ENCODE results near the gene KLHL42. TPM values are rescaled to one million over a fixed set of nuclear protein-coding genes. Genes with fewer than 3 reads are reported as not detected.

The KLHL42 gene
- total RNA-seq, 2 donors from 2014 or later: 16.5 to 20.1 TPM

DNA sequence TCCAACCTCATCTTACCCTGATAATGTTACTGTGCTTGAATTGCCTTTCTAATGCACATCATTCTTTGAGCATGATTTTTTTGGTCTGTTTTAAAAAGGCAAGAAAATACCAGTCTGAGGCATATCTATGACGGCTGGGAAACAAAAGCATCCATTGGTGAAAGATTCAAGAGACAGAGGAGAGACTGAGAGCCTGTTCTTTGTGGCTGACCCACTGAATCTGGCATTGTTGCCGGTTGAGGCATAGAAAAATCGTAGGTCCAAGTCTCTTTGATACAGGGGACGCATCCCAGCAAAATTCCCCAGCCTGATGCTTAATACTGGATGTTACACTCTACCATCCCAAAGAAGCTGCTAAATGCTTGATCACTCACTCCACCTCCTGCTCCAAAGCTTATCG, 2.9 kb upstream of the KLHL42 start:
- H3K27me3 ChIP-seq: no peaks in the 10 kb centered on the region
- no peaks in the 10 kb centered on the region for H3K36me3 ChIP-seq
- H3K4me3 ChIP-seq: no peak overlapping the region
- peaks cover 3% of the 10 kb centered on the region for H3K4me1 ChIP-seq
- TF ChIP-seq, protein P1, sequence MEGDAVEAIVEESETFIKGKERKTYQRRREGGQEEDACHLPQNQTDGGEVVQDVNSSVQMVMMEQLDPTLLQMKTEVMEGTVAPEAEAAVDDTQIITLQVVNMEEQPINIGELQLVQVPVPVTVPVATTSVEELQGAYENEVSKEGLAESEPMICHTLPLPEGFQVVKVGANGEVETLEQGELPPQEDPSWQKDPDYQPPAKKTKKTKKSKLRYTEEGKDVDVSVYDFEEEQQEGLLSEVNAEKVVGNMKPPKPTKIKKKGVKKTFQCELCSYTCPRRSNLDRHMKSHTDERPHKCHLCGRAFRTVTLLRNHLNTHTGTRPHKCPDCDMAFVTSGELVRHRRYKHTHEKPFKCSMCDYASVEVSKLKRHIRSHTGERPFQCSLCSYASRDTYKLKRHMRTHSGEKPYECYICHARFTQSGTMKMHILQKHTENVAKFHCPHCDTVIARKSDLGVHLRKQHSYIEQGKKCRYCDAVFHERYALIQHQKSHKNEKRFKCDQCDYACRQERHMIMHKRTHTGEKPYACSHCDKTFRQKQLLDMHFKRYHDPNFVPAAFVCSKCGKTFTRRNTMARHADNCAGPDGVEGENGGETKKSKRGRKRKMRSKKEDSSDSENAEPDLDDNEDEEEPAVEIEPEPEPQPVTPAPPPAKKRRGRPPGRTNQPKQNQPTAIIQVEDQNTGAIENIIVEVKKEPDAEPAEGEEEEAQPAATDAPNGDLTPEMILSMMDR (IDR thresholded peaks at IDR 0.05): no peak
- no peak for DNase-seq
- no peak overlapping the region for H3K9ac ChIP-seq (ENCODE audit: low read depth in 2 of 2, low read length in 2 of 2)
- no peaks in the 10 kb centered on the region for H3K9me3 ChIP-seq
- intact Hi-C loops (cut with DNase I): no loop called here
- H3K27ac ChIP-seq: no peak overlapping the region

DNA sequence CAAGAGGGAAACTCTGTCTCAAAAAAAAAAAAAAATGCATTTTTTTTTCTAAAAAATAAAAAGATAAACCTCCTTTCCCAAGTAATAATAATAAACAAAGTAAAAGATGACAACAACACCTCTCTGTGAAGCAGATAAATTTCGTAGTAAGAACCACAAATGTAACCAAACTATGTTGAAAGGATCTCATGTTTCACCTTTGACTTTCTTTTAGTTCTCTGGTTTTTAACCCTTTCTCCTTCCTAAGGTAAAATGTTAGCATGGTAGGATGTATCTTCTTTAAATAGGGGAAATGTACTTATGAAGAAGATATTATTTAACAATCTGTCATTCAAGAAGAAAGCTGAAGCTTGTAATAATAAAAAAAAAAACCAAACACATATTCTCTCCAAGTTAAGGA, 1.8 kb upstream of the KLHL42 start:
- Histone ChIP-seq H3K27ac (no peak overlapping the region), H3K36me3 (no peaks in the 10 kb centered on the region), H3K4me3 (no peak overlapping the region), H3K27me3 (no peaks in the 10 kb centered on the region), H3K9ac (ENCODE audit: low read depth in 2 of 2, low read length in 2 of 2) (no peak overlapping the region), H3K4me1 (peaks cover 4% of the 10 kb centered on the region), H3K9me3 (no peaks in the 10 kb centered on the region)
- TF ChIP-seq, protein P1 (IDR thresholded peaks at IDR 0.05): no peak
- DNase-seq: no peak
- intact Hi-C loops (cut with DNase I): no loop called here

DNA sequence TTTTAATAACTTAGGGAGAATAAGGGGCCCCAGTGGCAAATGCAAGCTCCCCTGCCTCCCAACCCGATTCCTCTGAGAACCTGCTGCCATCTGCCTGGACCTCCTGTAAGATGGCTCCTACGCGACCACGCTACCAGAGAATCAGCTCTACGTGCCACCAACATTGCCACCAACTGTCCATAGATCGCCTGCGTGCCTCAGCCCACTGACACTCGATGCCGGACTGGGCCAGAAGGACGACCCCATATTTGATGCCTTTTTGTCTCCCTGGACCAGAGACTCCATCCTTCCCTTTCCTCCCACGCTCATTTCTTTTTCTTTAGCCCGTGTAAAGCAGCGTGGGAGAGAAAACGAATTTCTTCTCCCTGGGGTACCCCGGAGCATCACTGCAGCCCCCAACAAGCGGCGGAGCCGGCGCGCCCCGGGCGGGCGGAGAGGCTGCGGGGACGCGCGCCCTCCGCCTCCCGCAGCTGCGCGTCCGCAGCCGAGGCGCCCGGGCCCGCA, 565 bp upstream of the KLHL42 start:
- Histone ChIP-seq H3K27me3 (no peaks in the 10 kb centered on the region), H3K4me3 (peak overlapping the region; percentile 78), H3K9me3 (no peaks in the 10 kb centered on the region), H3K27ac (peak overlapping the region; percentile 93), H3K36me3 (no peaks in the 10 kb centered on the region), H3K4me1 (peaks cover 4% of the 10 kb centered on the region), H3K9ac (ENCODE audit: low read depth in 2 of 2, low read length in 2 of 2) (peak overlapping the region; percentile 77 to 85)
- TF ChIP-seq, protein P1 (IDR thresholded peaks at IDR 0.05): no peak
- intact Hi-C loops (cut with DNase I): no loop called here
- peak; percentile 33 for DNase-seq

DNA sequence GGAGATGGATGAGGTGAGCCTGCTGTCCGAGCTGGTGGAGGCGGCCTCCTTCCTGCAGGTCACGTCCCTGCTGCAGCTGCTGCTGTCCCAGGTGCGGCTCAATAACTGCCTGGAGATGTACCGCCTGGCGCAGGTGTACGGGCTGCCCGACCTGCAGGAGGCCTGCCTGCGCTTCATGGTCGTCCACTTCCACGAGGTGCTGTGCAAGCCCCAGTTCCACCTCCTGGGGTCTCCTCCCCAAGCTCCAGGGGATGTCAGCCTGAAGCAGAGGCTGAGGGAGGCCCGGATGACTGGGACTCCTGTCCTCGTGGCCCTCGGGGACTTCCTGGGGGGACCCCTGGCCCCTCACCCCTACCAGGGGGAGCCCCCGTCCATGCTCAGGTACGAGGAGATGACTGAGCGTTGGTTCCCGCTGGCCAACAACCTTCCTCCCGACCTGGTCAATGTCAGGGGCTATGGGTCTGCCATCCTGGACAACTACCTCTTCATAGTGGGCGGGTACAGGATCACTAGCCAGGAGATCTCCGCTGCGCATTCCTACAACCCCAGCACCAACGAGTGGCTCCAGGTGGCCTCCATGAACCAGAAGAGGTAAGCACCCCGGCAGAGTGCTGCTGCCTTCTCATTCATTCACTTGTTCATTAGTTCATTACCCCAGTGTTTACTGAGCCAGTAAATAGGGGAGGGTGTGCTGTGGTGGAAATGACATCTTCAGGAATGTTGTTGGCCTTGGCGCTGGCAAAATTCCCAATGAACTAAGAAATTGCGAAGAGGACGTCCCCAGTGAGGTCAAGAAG, 777 bp downstream of the KLHL42 start:
- H3K27me3 ChIP-seq: no peaks in the 10 kb centered on the region
- no peaks in the 10 kb centered on the region for H3K9me3 ChIP-seq
- TF ChIP-seq, protein P1 (IDR thresholded peaks at IDR 0.05): no peak
- peak overlapping the region; percentile 93 for H3K27ac ChIP-seq
- no peaks in the 10 kb centered on the region for H3K36me3 ChIP-seq
- DNase-seq: peak; percentile 47
- peaks cover 6% of the 10 kb centered on the region for H3K4me1 ChIP-seq
- H3K4me3 ChIP-seq: peak overlapping the region; percentile 78
- intact Hi-C loops (cut with DNase I): loop anchor here (10.0 kb wide), 1 partner anchor 46 kb away; no protein-coding TSS in a partner anchor
- peak overlapping the region; percentile 77 to 91 for H3K9ac ChIP-seq (ENCODE audit: low read depth in 2 of 2, low read length in 2 of 2)

DNA sequence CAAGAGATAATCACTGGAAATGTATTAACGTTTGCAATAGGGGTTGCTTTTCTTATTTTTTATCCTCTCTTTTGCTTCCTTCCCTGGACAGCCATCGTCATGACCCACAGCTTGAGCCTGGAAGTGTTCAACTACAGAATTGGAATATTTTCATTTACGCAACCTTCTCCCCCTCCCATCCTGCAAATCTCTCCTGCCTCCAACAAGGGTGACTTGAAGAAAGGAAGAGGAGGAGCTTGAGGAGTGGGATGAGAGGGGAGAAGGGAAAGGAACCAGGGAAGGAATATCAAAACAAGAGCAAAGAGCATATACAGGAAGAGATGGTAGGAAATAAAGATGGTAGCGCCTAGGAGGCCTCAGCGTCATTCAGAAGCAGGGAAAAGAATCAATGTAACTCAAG, 1.6 kb downstream of the KLHL42 start:
- peak overlapping the region; percentile 78 for H3K4me3 ChIP-seq
- DNase-seq: no peak
- peaks cover 9% of the 10 kb centered on the region for H3K4me1 ChIP-seq
- no peak overlapping the region for H3K9ac ChIP-seq (ENCODE audit: low read depth in 2 of 2, low read length in 2 of 2)
- no peaks in the 10 kb centered on the region for H3K36me3 ChIP-seq
- H3K9me3 ChIP-seq: no peaks in the 10 kb centered on the region
- no peaks in the 10 kb centered on the region for H3K27me3 ChIP-seq
- intact Hi-C loops (cut with DNase I): loop anchor here (10.0 kb wide), 1 partner anchor 47 kb away; no protein-coding TSS in a partner anchor
- TF ChIP-seq, protein P1 (IDR thresholded peaks at IDR 0.05): no peak
- peak overlapping the region; percentile 3 for H3K27ac ChIP-seq
